Skeletal muscle tissue (tissue), 4 donors: ENCODE data around the gene LIPG. TPM values are rescaled to one million over a fixed set of nuclear protein-coding genes. Genes with fewer than 3 reads are reported as not detected.
"Not testable (repeated sequence)": the region's sequence is repeated elsewhere in the genome, so short reads cannot be mapped to it uniquely, and the experiment has no call there.

Source experiments
- H3K27ac ChIP-seq: one replicate; pipeline ENCODE4 v1.7.0; 2013; ENCODE audit warnings: mild to moderate bottlenecking, low read depth, low read length, inconsistent platforms
- H3K27me3 ChIP-seq, 3 donors: one replicate each; pipeline ENCODE4 v1.7.0; 2013; ENCODE audit warnings: low read length in 3 of 3; ENCODE audit not compliant: control insufficient read depth in 3 of 3, insufficient read depth in 3 of 3
- H3K36me3 ChIP-seq, 3 donors: one replicate each; pipeline ENCODE4 v1.7.0; 2013; ENCODE audit warnings: low read length in 3 of 3; ENCODE audit not compliant: control insufficient read depth in 3 of 3, insufficient read depth in 3 of 3
- H3K4me1 ChIP-seq, 3 donors: one replicate each; pipeline ENCODE4 v1.7.0; 2013; ENCODE audit warnings: low read length in 3 of 3, mild to moderate bottlenecking in 3 of 3; ENCODE audit not compliant: control insufficient read depth in 3 of 3, insufficient read depth in 3 of 3
- H3K4me3 ChIP-seq, 3 donors: one replicate each; pipeline ENCODE4 v1.7.0; 2013; ENCODE audit warnings: low read length in 3 of 3
- H3K9ac ChIP-seq, 3 donors: one replicate each; pipeline ENCODE4 v1.7.0; 2013; ENCODE audit warnings: low read length in 3 of 3, mild to moderate bottlenecking in 3 of 3, moderate library complexity in 2 of 3, low read depth in 1 of 3
- H3K9me3 ChIP-seq, 3 donors: one replicate each; pipeline ENCODE4 v1.7.0; 2013; ENCODE audit warnings: low read length in 3 of 3; ENCODE audit not compliant: control insufficient read depth in 3 of 3
- total RNA-seq: library from RNA; depleted of rRNA; stranded (reverse); fragments of >200 nt; gene quantifications from one replicate; pipeline ENCODE4 v1.2.3, GENCODE V29; 2014
- donor health status: Osteomylitis.

The LIPG gene
- total RNA-seq, 1 donor from 2014 or later = 2.6 TPM

GRCh38 chr18:49523580-49524093, 38.2 kb upstream of the LIPG start:
- H3K4me3 ChIP-seq = not testable (repeated sequence)

GRCh38 chr18:49524349-49524748, 37.5 kb upstream of the LIPG start:
- H3K36me3 ChIP-seq = no peaks in the 10 kb centered on the region
- H3K27ac ChIP-seq = no peak overlapping the region
- H3K4me3 ChIP-seq = no peak overlapping the region
- H3K4me1 ChIP-seq = no peaks in the 10 kb centered on the region
- no peaks in the 10 kb centered on the region for H3K27me3 ChIP-seq
- H3K9ac ChIP-seq = no peak overlapping the region
- H3K9me3 ChIP-seq = no peaks in the 10 kb centered on the region

More at GRCh38 chr18:49523580-49524093, 38.2 kb upstream of the LIPG start:
- not testable (repeated sequence) for H3K27me3 ChIP-seq, H3K4me1 ChIP-seq, H3K9me3 ChIP-seq, H3K9ac ChIP-seq, H3K36me3 ChIP-seq, H3K27ac ChIP-seq

- Histone ChIP-seq H3K9ac (no peak overlapping the region), H3K36me3 (no peaks in the 10 kb centered on the region), H3K9me3 (no peaks in the 10 kb centered on the region), H3K27me3 (no peaks in the 10 kb centered on the region), H3K4me3 (no peak overlapping the region), H3K4me1 (no peaks in the 10 kb centered on the region), H3K27ac (no peak overlapping the region)
These were observed 36.9 kb upstream of the LIPG start for GRCh38 chr18:49524951-49525350.

- Histone ChIP-seq H3K27ac (no peak overlapping the region), H3K36me3 (no peaks in the 10 kb centered on the region), H3K9me3 (no peaks in the 10 kb centered on the region), H3K27me3 (no peaks in the 10 kb centered on the region), H3K4me3 (no peak overlapping the region), H3K4me1 (no peaks in the 10 kb centered on the region), H3K9ac (no peak overlapping the region)
These were observed 35.9 kb upstream of the LIPG start for GRCh38 chr18:49525981-49526380.

GRCh38 chr18:49527631-49528327, 34.1 kb upstream of the LIPG start:
- no peaks in the 10 kb centered on the region for H3K9me3 ChIP-seq
- H3K27me3 ChIP-seq = no peaks in the 10 kb centered on the region
- H3K27ac ChIP-seq = no peak overlapping the region
- H3K4me3 ChIP-seq = no peak overlapping the region
- H3K4me1 ChIP-seq = no peaks in the 10 kb centered on the region
- H3K36me3 ChIP-seq = no peaks in the 10 kb centered on the region
- H3K9ac ChIP-seq = no peak overlapping the region

GRCh38 chr18:49529596-49529995, 32.3 kb upstream of the LIPG start:
- H3K9me3 ChIP-seq = no peaks in the 10 kb centered on the region
- H3K27me3 ChIP-seq = no peaks in the 10 kb centered on the region
- no peak overlapping the region for H3K27ac ChIP-seq
- H3K36me3 ChIP-seq = no peaks in the 10 kb centered on the region
- no peak overlapping the region for H3K4me3 ChIP-seq
- H3K4me1 ChIP-seq = no peaks in the 10 kb centered on the region
- no peak overlapping the region for H3K9ac ChIP-seq

- Histone ChIP-seq H3K4me1 (no peaks in the 10 kb centered on the region), H3K27ac (no peak overlapping the region), H3K9me3 (no peaks in the 10 kb centered on the region), H3K36me3 (no peaks in the 10 kb centered on the region), H3K4me3 (no peak overlapping the region), H3K9ac (no peak overlapping the region), H3K27me3 (no peaks in the 10 kb centered on the region)
These were observed 30.1 kb upstream of the LIPG start for GRCh38 chr18:49531678-49532153.

- no peaks in the 10 kb centered on the region for H3K4me1 ChIP-seq
These were observed 26.8 kb upstream of the LIPG start for GRCh38 chr18:49534846-49535601.

GRCh38 chr18:49537232-49537896, 24.5 kb upstream of the LIPG start:
- no peaks in the 10 kb centered on the region for H3K9me3 ChIP-seq
- no peaks in the 10 kb centered on the region for H3K36me3 ChIP-seq
- no peaks in the 10 kb centered on the region for H3K27me3 ChIP-seq
- H3K4me1 ChIP-seq = no peaks in the 10 kb centered on the region
- H3K27ac ChIP-seq = no peak overlapping the region
- H3K9ac ChIP-seq = no peak overlapping the region
- H3K4me3 ChIP-seq = no peak overlapping the region

More at GRCh38 chr18:49534846-49535601, 26.8 kb upstream of the LIPG start:
- Histone ChIP-seq H3K9me3 (no peaks in the 10 kb centered on the region), H3K27ac (no peak overlapping the region), H3K27me3 (no peaks in the 10 kb centered on the region), H3K9ac (no peak overlapping the region), H3K4me3 (no peak overlapping the region), H3K36me3 (no peaks in the 10 kb centered on the region)

GRCh38 chr18:49544362-49544761, 17.5 kb upstream of the LIPG start:
- no peaks in the 10 kb centered on the region for H3K27me3 ChIP-seq
- no peaks in the 10 kb centered on the region for H3K36me3 ChIP-seq
- no peak overlapping the region for H3K27ac ChIP-seq
- H3K9me3 ChIP-seq = no peaks in the 10 kb centered on the region
- H3K9ac ChIP-seq = no peak overlapping the region
- H3K4me3 ChIP-seq = no peak overlapping the region
- H3K4me1 ChIP-seq = no peaks in the 10 kb centered on the region
